SK-N-MC (cell line): Measurements from ENCODE around the gene PLG.
"Not testable (repeated sequence)": the region's sequence is repeated elsewhere in the genome, so short reads cannot be mapped to it uniquely, and the experiment has no call there.

Experiments used
- EZH2 ChIP-seq: fragments of 200-600 bp; sonication (generic); IDR thresholded peaks from one replicate; pipeline ENCODE4 v1.6.1; 2017; ENCODE audit warnings: antibody characterized with exemption
- FOXP2 ChIP-seq: optimal IDR thresholded peaks from 2 replicates; pipeline ENCODE3; 2011; ENCODE audit warnings: mild to moderate bottlenecking, moderate library complexity; ENCODE audit not compliant: insufficient read depth; ENCODE audit errors: extremely low read length, control extremely low read depth
- POLR2AphosphoS5 ChIP-seq: IDR thresholded peaks from 2 replicates; pipeline ENCODE4 v1.6.1; 2012; ENCODE audit warnings: mild to moderate bottlenecking, low read depth, low read length, borderline replicate concordance

GRCh38 chr6:160676418-160676817, 25.6 kb upstream of the PLG start:
- TF ChIP-seq EZH2, POLR2AphosphoS5, FOXP2: not testable (repeated sequence)
